PC-9 (cell line): Measurements from ENCODE around the gene CNKSR3.

ENCODE experiments used
- CTCF ChIP-seq: fragments of 200-600 bp; sonication (generic); conservative IDR thresholded peaks from 2 replicates; pipeline ENCODE4 v1.6.1; 2017; ENCODE audit warnings: mixed run types, antibody characterized with exemption, mild to moderate bottlenecking, moderate library complexity
- EZH2 ChIP-seq: fragments of 200-600 bp; sonication (generic); IDR thresholded peaks from 2 replicates; pipeline ENCODE4 v1.8.0; 2017; ENCODE audit warnings: antibody characterized with exemption, low read depth

GRCh38 chr6:154488248-154488593 lies 22.3 kb downstream of the CNKSR3 start:
- TF ChIP-seq CTCF (no peak), EZH2 (no peak)
